ENCODE results near the gene BTNL2.

DNA sequence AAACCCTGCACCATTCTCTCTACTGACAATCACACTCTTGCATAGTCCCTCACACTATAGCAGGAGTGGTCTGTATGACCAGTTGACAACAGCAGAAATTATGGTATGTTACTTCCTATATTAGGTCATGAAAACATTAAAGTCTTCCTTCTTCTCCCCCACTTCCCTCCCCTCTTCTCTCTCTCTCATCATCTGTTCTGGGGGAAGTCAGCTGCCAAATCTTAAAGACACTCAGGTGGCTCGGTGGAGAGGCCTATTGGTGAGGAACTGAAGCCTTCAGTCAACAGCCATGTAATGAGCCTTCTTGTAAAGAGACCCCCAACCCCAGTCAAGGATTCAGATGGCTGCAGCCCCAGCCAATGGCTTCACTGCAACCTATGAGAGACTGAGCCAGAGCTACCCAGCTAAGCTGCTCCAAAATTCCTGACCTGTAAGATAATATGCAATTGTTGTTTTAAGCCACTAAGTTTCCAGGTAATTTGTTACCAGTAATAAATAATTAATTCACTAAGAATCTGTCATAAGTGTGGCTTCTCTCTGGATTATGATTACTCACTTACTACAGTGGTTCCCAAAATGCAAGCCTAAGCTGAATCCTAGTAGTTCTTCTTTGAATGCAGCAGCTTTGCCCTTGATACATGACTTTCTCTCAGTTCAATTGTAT, 24.1 kb downstream of the BTNL2 start:
- TF ChIP-seq SP1 (IDR thresholded peaks at IDR 0.05): no peak
- TF ChIP-seq SP1 (CRISPR knock-in tag; IDR thresholded peaks at IDR 0.05): no peak
- TF ChIP-seq, protein P1, sequence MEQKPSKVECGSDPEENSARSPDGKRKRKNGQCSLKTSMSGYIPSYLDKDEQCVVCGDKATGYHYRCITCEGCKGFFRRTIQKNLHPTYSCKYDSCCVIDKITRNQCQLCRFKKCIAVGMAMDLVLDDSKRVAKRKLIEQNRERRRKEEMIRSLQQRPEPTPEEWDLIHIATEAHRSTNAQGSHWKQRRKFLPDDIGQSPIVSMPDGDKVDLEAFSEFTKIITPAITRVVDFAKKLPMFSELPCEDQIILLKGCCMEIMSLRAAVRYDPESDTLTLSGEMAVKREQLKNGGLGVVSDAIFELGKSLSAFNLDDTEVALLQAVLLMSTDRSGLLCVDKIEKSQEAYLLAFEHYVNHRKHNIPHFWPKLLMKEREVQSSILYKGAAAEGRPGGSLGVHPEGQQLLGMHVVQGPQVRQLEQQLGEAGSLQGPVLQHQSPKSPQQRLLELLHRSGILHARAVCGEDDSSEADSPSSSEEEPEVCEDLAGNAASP (CRISPR knock-in tag; IDR thresholded peaks at IDR 0.05; ENCODE audit: borderline replicate concordance): no peak
- TF ChIP-seq, protein P2, sequence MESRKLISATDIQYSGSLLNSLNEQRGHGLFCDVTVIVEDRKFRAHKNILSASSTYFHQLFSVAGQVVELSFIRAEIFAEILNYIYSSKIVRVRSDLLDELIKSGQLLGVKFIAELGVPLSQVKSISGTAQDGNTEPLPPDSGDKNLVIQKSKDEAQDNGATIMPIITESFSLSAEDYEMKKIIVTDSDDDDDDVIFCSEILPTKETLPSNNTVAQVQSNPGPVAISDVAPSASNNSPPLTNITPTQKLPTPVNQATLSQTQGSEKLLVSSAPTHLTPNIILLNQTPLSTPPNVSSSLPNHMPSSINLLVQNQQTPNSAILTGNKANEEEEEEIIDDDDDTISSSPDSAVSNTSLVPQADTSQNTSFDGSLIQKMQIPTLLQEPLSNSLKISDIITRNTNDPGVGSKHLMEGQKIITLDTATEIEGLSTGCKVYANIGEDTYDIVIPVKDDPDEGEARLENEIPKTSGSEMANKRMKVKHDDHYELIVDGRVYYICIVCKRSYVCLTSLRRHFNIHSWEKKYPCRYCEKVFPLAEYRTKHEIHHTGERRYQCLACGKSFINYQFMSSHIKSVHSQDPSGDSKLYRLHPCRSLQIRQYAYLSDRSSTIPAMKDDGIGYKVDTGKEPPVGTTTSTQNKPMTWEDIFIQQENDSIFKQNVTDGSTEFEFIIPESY (CRISPR knock-in tag; IDR thresholded peaks at IDR 0.05): no peak
- TF ChIP-seq, protein P3, sequence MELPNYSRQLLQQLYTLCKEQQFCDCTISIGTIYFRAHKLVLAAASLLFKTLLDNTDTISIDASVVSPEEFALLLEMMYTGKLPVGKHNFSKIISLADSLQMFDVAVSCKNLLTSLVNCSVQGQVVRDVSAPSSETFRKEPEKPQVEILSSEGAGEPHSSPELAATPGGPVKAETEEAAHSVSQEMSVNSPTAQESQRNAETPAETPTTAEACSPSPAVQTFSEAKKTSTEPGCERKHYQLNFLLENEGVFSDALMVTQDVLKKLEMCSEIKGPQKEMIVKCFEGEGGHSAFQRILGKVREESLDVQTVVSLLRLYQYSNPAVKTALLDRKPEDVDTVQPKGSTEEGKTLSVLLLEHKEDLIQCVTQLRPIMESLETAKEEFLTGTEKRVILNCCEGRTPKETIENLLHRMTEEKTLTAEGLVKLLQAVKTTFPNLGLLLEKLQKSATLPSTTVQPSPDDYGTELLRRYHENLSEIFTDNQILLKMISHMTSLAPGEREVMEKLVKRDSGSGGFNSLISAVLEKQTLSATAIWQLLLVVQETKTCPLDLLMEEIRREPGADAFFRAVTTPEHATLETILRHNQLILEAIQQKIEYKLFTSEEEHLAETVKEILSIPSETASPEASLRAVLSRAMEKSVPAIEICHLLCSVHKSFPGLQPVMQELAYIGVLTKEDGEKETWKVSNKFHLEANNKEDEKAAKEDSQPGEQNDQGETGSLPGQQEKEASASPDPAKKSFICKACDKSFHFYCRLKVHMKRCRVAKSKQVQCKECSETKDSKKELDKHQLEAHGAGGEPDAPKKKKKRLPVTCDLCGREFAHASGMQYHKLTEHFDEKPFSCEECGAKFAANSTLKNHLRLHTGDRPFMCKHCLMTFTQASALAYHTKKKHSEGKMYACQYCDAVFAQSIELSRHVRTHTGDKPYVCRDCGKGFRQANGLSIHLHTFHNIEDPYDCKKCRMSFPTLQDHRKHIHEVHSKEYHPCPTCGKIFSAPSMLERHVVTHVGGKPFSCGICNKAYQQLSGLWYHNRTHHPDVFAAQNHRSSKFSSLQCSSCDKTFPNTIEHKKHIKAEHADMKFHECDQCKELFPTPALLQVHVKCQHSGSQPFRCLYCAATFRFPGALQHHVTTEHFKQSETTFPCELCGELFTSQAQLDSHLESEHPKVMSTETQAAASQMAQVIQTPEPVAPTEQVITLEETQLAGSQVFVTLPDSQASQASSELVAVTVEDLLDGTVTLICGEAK (IDR thresholded peaks at IDR 0.05): no peak
- TF ChIP-seq, protein P3 (CRISPR knock-in tag; IDR thresholded peaks at IDR 0.05): no peak
- TF ChIP-seq HOXA9 (CRISPR knock-in tag; IDR thresholded peaks at IDR 0.05; ENCODE audit: borderline replicate concordance): no peak
- TF ChIP-seq GZF1 (CRISPR knock-in tag; IDR thresholded peaks at IDR 0.05): no peak
- no peak for TF ChIP-seq FOXP1 (IDR thresholded peaks at IDR 0.05)
- TF ChIP-seq FOXP1 (CRISPR knock-in tag; IDR thresholded peaks at IDR 0.05): no peak
- TF ChIP-seq, protein P4, sequence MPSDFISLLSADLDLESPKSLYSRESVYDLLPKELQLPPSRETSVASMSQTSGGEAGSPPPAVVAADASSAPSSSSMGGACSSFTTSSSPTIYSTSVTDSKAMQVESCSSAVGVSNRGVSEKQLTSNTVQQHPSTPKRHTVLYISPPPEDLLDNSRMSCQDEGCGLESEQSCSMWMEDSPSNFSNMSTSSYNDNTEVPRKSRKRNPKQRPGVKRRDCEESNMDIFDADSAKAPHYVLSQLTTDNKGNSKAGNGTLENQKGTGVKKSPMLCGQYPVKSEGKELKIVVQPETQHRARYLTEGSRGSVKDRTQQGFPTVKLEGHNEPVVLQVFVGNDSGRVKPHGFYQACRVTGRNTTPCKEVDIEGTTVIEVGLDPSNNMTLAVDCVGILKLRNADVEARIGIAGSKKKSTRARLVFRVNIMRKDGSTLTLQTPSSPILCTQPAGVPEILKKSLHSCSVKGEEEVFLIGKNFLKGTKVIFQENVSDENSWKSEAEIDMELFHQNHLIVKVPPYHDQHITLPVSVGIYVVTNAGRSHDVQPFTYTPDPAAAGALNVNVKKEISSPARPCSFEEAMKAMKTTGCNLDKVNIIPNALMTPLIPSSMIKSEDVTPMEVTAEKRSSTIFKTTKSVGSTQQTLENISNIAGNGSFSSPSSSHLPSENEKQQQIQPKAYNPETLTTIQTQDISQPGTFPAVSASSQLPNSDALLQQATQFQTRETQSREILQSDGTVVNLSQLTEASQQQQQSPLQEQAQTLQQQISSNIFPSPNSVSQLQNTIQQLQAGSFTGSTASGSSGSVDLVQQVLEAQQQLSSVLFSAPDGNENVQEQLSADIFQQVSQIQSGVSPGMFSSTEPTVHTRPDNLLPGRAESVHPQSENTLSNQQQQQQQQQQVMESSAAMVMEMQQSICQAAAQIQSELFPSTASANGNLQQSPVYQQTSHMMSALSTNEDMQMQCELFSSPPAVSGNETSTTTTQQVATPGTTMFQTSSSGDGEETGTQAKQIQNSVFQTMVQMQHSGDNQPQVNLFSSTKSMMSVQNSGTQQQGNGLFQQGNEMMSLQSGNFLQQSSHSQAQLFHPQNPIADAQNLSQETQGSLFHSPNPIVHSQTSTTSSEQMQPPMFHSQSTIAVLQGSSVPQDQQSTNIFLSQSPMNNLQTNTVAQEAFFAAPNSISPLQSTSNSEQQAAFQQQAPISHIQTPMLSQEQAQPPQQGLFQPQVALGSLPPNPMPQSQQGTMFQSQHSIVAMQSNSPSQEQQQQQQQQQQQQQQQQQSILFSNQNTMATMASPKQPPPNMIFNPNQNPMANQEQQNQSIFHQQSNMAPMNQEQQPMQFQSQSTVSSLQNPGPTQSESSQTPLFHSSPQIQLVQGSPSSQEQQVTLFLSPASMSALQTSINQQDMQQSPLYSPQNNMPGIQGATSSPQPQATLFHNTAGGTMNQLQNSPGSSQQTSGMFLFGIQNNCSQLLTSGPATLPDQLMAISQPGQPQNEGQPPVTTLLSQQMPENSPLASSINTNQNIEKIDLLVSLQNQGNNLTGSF (CRISPR knock-in tag; IDR thresholded peaks at IDR 0.05): no peak
- no peak for TF ChIP-seq PHF8 (CRISPR knock-in tag; IDR thresholded peaks at IDR 0.05)
- no peak for TF ChIP-seq ZFP82 (CRISPR knock-in tag; IDR thresholded peaks at IDR 0.05; ENCODE audit: borderline replicate concordance)
- no peak for TF ChIP-seq BRCA1 (CRISPR knock-in tag; IDR thresholded peaks at IDR 0.05)
- TF ChIP-seq ZNF768 (CRISPR knock-in tag; IDR thresholded peaks at IDR 0.05): no peak
- TF ChIP-seq, protein P5, sequence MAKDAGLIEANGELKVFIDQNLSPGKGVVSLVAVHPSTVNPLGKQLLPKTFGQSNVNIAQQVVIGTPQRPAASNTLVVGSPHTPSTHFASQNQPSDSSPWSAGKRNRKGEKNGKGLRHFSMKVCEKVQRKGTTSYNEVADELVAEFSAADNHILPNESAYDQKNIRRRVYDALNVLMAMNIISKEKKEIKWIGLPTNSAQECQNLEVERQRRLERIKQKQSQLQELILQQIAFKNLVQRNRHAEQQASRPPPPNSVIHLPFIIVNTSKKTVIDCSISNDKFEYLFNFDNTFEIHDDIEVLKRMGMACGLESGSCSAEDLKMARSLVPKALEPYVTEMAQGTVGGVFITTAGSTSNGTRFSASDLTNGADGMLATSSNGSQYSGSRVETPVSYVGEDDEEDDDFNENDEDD (CRISPR knock-in tag; IDR thresholded peaks at IDR 0.05; ENCODE audit: borderline replicate concordance): no peak
